ENCODE data around the gene FAM151B. TPM values are rescaled to one million over a fixed set of nuclear protein-coding genes. Genes with fewer than 3 reads are reported as not detected.

FAM151B gene
- total and polyA plus RNA-seq, 2 donors (not counting 1 experiment from before 2014, with no cell fraction given) = 1.1 TPM; not detected in 1

DNA sequence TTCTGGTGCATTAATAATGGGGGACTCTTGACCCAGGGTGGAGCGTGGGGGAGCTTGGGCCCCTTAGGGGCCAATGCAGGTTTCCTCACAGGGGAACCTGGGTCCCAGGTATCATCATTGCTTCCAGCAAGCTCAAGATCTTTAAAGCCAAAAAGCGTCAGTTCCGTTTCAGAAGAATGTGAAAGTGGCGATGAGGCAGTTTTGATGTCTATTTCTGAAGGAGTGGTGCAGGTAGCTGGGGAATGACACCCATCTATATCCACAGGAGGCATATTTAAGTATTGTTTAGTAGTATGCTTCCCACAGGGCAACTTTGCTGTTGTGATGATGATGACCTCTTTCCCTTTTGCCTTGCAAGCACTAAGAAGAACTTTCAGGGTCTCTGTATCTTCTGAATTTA is 71.3 kb downstream of the FAM151B start:
- Mint-ChIP-seq H3K27me3 (peaks cover 39% of the 10 kb centered on the region), H3K9me3 (ENCODE audit: insufficient read depth) (no peaks in the 10 kb centered on the region), H3K27ac (no peak overlapping the region), H3K4me3 (no peak overlapping the region), H3K4me1 (no peaks in the 10 kb centered on the region)
- Histone ChIP-seq H3K4me1 (ENCODE audit: control insufficient read depth in 2 of 2, insufficient read depth in 2 of 2, low read length in 2 of 2) (no peaks in the 10 kb centered on the region), H3K9me3 (ENCODE audit: control extremely low read depth in 1 of 3, control insufficient read depth in 2 of 3, insufficient read depth in 1 of 3, low read length in 2 of 3) (no peaks in the 10 kb centered on the region), H4K20me1 (ENCODE audit: control insufficient read depth, insufficient read depth, low read length, poor library complexity, severe bottlenecking) (no peaks in the 10 kb centered on the region), H3K4me3 (ENCODE audit: control extremely low read depth in 1 of 5, extremely low read depth in 1 of 5, insufficient read depth in 1 of 5, low read depth in 2 of 5, low read length in 4 of 5) (no peak overlapping the region), H3K79me2 (ENCODE audit: control insufficient read depth, insufficient read depth, low read length) (no peaks in the 10 kb centered on the region), H3K36me3 (replicated peaks in 1 of 2; ENCODE audit: control extremely low read depth in 1 of 2, control insufficient read depth in 1 of 2, extremely low read depth in 1 of 2, insufficient read depth in 2 of 2, low read length in 1 of 2) (no peaks in the 10 kb centered on the region), H2AFZ (ENCODE audit: insufficient read depth, low read depth, low read length, poor library complexity, severe bottlenecking) (no peak overlapping the region), H3K9ac (ENCODE audit: low read length) (no peak overlapping the region), H3K27ac (ENCODE audit: low read length in 2 of 2) (no peak overlapping the region), H3K27me3 (replicated peaks in 1 of 4; ENCODE audit: control extremely low read depth in 1 of 4, control insufficient read depth in 3 of 4, insufficient read depth in 4 of 4, low read length in 3 of 4) (peaks cover 0 to 9% (median 4%) of the 10 kb centered on the region in 4 experiments), H3K4me2 (replicated peaks; ENCODE audit: low read depth, low read length, poor library complexity, severe bottlenecking) (no peak overlapping the region)
- 83% methylated on average over 1 of the region's 4 CpGs for WGBS (ENCODE audit: insufficient coverage)
- DNase-seq (no peak), ATAC-seq (ENCODE audit: low read depth) (no peak)
- POLR2A ChIA-PET = no interaction called here
- CTCF ChIA-PET = no interaction called here
- TF ChIP-seq, protein P1, sequence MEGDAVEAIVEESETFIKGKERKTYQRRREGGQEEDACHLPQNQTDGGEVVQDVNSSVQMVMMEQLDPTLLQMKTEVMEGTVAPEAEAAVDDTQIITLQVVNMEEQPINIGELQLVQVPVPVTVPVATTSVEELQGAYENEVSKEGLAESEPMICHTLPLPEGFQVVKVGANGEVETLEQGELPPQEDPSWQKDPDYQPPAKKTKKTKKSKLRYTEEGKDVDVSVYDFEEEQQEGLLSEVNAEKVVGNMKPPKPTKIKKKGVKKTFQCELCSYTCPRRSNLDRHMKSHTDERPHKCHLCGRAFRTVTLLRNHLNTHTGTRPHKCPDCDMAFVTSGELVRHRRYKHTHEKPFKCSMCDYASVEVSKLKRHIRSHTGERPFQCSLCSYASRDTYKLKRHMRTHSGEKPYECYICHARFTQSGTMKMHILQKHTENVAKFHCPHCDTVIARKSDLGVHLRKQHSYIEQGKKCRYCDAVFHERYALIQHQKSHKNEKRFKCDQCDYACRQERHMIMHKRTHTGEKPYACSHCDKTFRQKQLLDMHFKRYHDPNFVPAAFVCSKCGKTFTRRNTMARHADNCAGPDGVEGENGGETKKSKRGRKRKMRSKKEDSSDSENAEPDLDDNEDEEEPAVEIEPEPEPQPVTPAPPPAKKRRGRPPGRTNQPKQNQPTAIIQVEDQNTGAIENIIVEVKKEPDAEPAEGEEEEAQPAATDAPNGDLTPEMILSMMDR (IDR thresholded peaks at IDR 0.05) = no peak
- no peak for TF ChIP-seq EZH2 (IDR thresholded peaks at IDR 0.05; ENCODE audit: borderline replicate concordance, insufficient read depth, low read depth, low read length, poor library complexity, severe bottlenecking)
- intact Hi-C loops (cut with micrococcal nuclease) = no loop called here

DNA sequence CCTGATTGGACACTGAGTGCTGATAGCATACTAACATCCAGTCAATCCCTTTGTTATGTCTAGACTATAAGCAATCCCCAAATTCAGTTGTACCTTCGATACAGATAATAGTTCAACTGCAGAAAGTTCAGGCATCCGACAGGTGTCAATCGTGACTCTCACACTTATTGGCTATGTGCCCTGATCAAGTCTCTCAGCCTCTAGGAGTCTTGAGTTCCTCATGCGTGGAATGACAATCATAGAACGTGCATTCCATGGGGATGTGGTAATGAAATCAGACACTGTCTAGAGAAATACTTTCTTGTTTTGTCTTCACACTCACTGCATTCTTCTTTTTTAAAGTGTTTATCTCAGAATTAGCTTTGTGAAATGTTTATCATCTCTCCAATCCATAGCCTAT is 77.4 kb downstream of the FAM151B start:
- Histone ChIP-seq H3K4me3 (ENCODE audit: control extremely low read depth in 1 of 5, extremely low read depth in 1 of 5, insufficient read depth in 1 of 5, low read depth in 2 of 5, low read length in 4 of 5) (no peak overlapping the region), H3K4me1 (ENCODE audit: control insufficient read depth in 2 of 2, insufficient read depth in 2 of 2, low read length in 2 of 2) (peaks cover 12 to 13% of the 10 kb centered on the region in 2 donors), H3K4me2 (replicated peaks; ENCODE audit: low read depth, low read length, poor library complexity, severe bottlenecking) (no peak overlapping the region), H3K9ac (ENCODE audit: low read length) (no peak overlapping the region), H3K27ac (ENCODE audit: low read length in 2 of 2) (no peak overlapping the region), H2AFZ (ENCODE audit: insufficient read depth, low read depth, low read length, poor library complexity, severe bottlenecking) (no peak overlapping the region), H3K27me3 (replicated peaks in 1 of 4; ENCODE audit: control extremely low read depth in 1 of 4, control insufficient read depth in 3 of 4, insufficient read depth in 4 of 4, low read length in 3 of 4) (peaks cover 0 to 30% (median 10%) of the 10 kb centered on the region in 4 experiments), H3K79me2 (ENCODE audit: control insufficient read depth, insufficient read depth, low read length) (no peaks in the 10 kb centered on the region), H3K9me3 (ENCODE audit: control extremely low read depth in 1 of 3, control insufficient read depth in 2 of 3, insufficient read depth in 1 of 3, low read length in 2 of 3) (no peaks in the 10 kb centered on the region), H4K20me1 (ENCODE audit: control insufficient read depth, insufficient read depth, low read length, poor library complexity, severe bottlenecking) (no peaks in the 10 kb centered on the region), H3K36me3 (replicated peaks in 1 of 2; ENCODE audit: control extremely low read depth in 1 of 2, control insufficient read depth in 1 of 2, extremely low read depth in 1 of 2, insufficient read depth in 2 of 2, low read length in 1 of 2) (no peaks in the 10 kb centered on the region)
- ChIA-PET CTCF (no interaction called here), POLR2A (no interaction called here)
- DNase-seq (no peak), ATAC-seq (ENCODE audit: low read depth) (no peak)
- Mint-ChIP-seq H3K4me1 (peaks cover 3% of the 10 kb centered on the region), H3K9me3 (ENCODE audit: insufficient read depth) (no peaks in the 10 kb centered on the region), H3K27me3 (peaks cover 41% of the 10 kb centered on the region), H3K4me3 (no peak overlapping the region), H3K27ac (no peak overlapping the region)
- no peak for TF ChIP-seq EZH2 (IDR thresholded peaks at IDR 0.05; ENCODE audit: borderline replicate concordance, insufficient read depth, low read depth, low read length, poor library complexity, severe bottlenecking)
- TF ChIP-seq, protein P1 (IDR thresholded peaks at IDR 0.05) = no peak
- intact Hi-C loops (cut with micrococcal nuclease) = no loop called here
- 87% methylated on average over 3 of the region's 5 CpGs for WGBS (ENCODE audit: insufficient coverage)
